ENCODE measurements around the gene MCEMP1. TPM values are rescaled to one million over a fixed set of nuclear protein-coding genes. Genes with fewer than 3 reads are reported as not detected.

Gene MCEMP1
- polyA plus RNA-seq, 3 donors, result 79.4 to 122 (median 104) TPM

DNA sequence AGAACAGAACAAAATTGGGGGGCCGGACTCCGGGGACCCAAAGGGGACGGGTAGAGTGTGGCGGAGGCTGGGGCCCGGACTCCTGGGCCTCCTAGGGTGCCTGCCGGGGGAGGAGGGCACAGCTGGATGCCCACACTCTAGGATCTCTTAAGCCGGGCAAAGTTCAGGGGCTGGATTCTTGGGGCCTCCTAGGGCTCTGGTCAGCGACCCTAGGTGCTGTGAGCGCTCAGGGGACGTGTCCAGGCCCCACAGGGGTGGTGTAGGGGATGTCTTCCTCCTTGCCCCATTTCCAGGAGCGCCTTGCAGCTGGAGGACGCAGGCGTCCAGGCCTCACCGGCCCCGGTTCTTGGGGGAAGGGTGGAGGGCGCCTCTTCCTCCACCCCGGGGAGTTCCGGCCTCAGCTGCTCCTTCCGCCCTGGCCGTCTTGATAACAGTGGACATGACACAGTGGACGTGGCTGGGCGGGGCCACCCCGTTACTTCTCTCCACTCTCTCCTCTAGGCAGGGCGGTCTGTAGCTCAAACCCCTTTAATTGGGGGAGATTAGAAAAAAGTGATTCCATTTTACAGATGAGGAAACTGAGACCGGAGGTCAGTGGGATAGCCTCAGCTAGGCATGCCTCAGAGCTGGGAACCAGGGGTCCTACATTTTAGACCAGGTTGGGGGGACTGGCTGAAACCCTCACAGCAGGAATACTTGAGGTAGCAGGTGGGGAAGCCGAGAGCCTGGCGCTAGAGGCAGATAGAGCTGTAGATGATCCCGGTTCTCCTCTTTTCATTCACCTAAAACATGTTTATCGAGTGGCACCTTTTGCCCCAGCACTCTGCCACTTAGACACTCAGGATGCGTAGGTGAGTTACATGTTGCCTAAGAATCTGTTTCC lies 39.3 kb upstream of the MCEMP1 start:
- TF ChIP-seq, protein P1, sequence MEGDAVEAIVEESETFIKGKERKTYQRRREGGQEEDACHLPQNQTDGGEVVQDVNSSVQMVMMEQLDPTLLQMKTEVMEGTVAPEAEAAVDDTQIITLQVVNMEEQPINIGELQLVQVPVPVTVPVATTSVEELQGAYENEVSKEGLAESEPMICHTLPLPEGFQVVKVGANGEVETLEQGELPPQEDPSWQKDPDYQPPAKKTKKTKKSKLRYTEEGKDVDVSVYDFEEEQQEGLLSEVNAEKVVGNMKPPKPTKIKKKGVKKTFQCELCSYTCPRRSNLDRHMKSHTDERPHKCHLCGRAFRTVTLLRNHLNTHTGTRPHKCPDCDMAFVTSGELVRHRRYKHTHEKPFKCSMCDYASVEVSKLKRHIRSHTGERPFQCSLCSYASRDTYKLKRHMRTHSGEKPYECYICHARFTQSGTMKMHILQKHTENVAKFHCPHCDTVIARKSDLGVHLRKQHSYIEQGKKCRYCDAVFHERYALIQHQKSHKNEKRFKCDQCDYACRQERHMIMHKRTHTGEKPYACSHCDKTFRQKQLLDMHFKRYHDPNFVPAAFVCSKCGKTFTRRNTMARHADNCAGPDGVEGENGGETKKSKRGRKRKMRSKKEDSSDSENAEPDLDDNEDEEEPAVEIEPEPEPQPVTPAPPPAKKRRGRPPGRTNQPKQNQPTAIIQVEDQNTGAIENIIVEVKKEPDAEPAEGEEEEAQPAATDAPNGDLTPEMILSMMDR (IDR thresholded peaks at IDR 0.05), result no peak
- H3K4me1 Mint-ChIP-seq, result peaks cover 46% of the 10 kb centered on the region
- H3K4me3 Mint-ChIP-seq, result peak overlapping the region; percentile 89 to 92
- peaks cover 35 to 49% of the 10 kb centered on the region in 2 donors for H3K36me3 Mint-ChIP-seq
- Histone ChIP-seq H3K4me1 (ENCODE audit: control insufficient read depth in 1 of 2, insufficient read depth in 2 of 2, low read length in 2 of 2) (peaks cover 34 to 49% of the 10 kb centered on the region in 2 donors), H3K27me3 (ENCODE audit: control insufficient read depth in 2 of 2, insufficient read depth in 2 of 2, low read length in 2 of 2) (no peaks in the 10 kb centered on the region), H2AFZ (ENCODE audit: insufficient read depth, low read depth, low read length, poor library complexity, severe bottlenecking) (no peak overlapping the region), H3K9me3 (replicated peaks in 1 of 2; ENCODE audit: control insufficient read depth in 1 of 2, insufficient read depth in 1 of 2, low read length in 2 of 2) (no peaks in the 10 kb centered on the region), H3K27ac (ENCODE audit: low read depth in 1 of 2, low read length in 2 of 2) (peak overlapping the region; percentile 96 to 100), H4K20me1 (ENCODE audit: insufficient read depth, low read length) (peaks cover 50% of the 10 kb centered on the region), H3K4me3 (replicated peaks in 1 of 3; ENCODE audit: low read depth in 2 of 3, low read length in 3 of 3) (peak overlapping the region; percentile 56 to 99 (median 90)), H3K79me2 (ENCODE audit: insufficient read depth, low read length) (peaks cover 65% of the 10 kb centered on the region), H3K36me3 (replicated peaks in 1 of 2; ENCODE audit: control insufficient read depth in 1 of 2, insufficient read depth in 2 of 2, low read length in 2 of 2) (peaks cover 40 to 45% of the 10 kb centered on the region in 2 donors), H3K4me2 (replicated peaks; ENCODE audit: extremely low read depth, low read length, poor library complexity, severe bottlenecking) (peak overlapping the region; percentile 88), H3K9ac (ENCODE audit: insufficient read depth, low read length, poor library complexity, severe bottlenecking) (peak overlapping the region; percentile 99)
- peak; percentile 82 to 91 (median 88) for DNase-seq
- intact Hi-C loops (cut with micrococcal nuclease), result loop anchor here (5.0 to 10.0 kb wide), 3 partner anchors 40 to 267 kb away; partner anchors contain the start of genes MAP2K7 (in 1 of the 2), MCEMP1 (in 1 of the 2) and TRAPPC5 (in 1 of the 2)
- H3K27ac Mint-ChIP-seq, result peak overlapping the region; percentile 94 to 98 (median 95)
- H3K27me3 Mint-ChIP-seq (ENCODE audit: low read depth in 3 of 3), result peaks cover 0 to 3% (median 2%) of the 10 kb centered on the region in 3 donors
- H3K9me3 Mint-ChIP-seq, result peaks cover 0 to 2% (median 0%) of the 10 kb centered on the region in 7 donors
- 8% methylated on average over 13 of the region's 30 CpGs for WGBS (ENCODE audit: insufficient coverage)

DNA sequence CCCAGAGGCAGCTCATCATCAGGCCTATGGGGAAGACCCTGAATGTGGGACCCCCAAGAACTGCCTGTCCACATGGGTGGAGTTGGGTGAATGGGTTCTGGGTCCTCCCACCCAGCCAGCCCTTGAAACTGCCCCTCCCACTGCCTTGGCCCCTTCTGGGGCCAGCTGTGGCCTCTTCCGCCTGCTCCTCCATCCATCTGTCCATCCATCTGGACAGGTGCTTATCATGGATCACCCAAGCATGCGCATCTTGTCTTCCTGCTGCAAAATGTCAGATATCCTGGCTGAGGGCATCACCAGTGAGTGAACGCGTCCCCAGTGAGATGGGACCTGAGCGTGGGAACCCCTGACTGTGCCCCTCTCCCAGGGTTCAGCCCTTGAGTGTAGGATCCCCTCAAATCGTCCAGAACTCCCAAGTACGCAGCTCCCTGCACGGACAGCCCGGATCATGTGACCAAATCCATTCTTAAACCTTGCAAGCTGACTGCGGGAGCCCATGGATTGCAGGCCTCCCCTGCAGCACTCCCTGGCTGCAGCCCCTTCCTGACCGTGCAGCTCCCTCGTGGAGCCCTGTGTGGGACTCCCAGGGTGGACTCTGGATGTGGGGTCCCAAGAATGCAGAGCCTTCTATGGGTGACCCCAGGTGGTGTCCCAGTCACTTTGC lies 38.0 kb upstream of the MCEMP1 start:
- TF ChIP-seq, protein P1 (IDR thresholded peaks at IDR 0.05), result no peak
- Mint-ChIP-seq H3K27me3 (ENCODE audit: low read depth in 3 of 3) (peaks cover 0 to 3% (median 2%) of the 10 kb centered on the region in 3 donors), H3K4me1 (peaks cover 54% of the 10 kb centered on the region), H3K27ac (peak overlapping the region in 5 of 7 donors; percentile 13 to 95 (median 56)), H3K9me3 (peaks cover 0 to 2% (median 0%) of the 10 kb centered on the region in 7 donors), H3K36me3 (peaks cover 35 to 53% of the 10 kb centered on the region in 2 donors), H3K4me3 (peak overlapping the region in 1 of 2 donors; percentile 32)
- H3K4me3 ChIP-seq (replicated peaks in 1 of 3; ENCODE audit: low read depth in 2 of 3, low read length in 3 of 3), result peak overlapping the region in 1 of 3 experiments; percentile 90
- no peaks in the 10 kb centered on the region for H3K27me3 ChIP-seq (ENCODE audit: control insufficient read depth in 2 of 2, insufficient read depth in 2 of 2, low read length in 2 of 2)
- DNase-seq, result no peak
- H3K4me2 ChIP-seq (replicated peaks; ENCODE audit: extremely low read depth, low read length, poor library complexity, severe bottlenecking), result peak overlapping the region; percentile 88
- peak overlapping the region; percentile 96 to 100 for H3K27ac ChIP-seq (ENCODE audit: low read depth in 1 of 2, low read length in 2 of 2)
- peaks cover 63% of the 10 kb centered on the region for H4K20me1 ChIP-seq (ENCODE audit: insufficient read depth, low read length)
- no peaks in the 10 kb centered on the region for H3K9me3 ChIP-seq (replicated peaks in 1 of 2; ENCODE audit: control insufficient read depth in 1 of 2, insufficient read depth in 1 of 2, low read length in 2 of 2)
- peaks cover 41 to 48% of the 10 kb centered on the region in 2 donors for H3K36me3 ChIP-seq (replicated peaks in 1 of 2; ENCODE audit: control insufficient read depth in 1 of 2, insufficient read depth in 2 of 2, low read length in 2 of 2)
- peaks cover 77% of the 10 kb centered on the region for H3K79me2 ChIP-seq (ENCODE audit: insufficient read depth, low read length)
- peaks cover 46 to 63% of the 10 kb centered on the region in 2 donors for H3K4me1 ChIP-seq (ENCODE audit: control insufficient read depth in 1 of 2, insufficient read depth in 2 of 2, low read length in 2 of 2)
- H2AFZ ChIP-seq (ENCODE audit: insufficient read depth, low read depth, low read length, poor library complexity, severe bottlenecking), result no peak overlapping the region
- 93% methylated on average over 12 of the region's 12 CpGs for WGBS (ENCODE audit: insufficient coverage)
- intact Hi-C loops (cut with micrococcal nuclease), result loop anchor here (5.0 to 10.0 kb wide), 3 partner anchors 38 to 266 kb away; partner anchors contain the start of genes MAP2K7 (in 1 of the 2), MCEMP1 (in 1 of the 2) and TRAPPC5 (in 1 of the 2)
- no peak overlapping the region for H3K9ac ChIP-seq (ENCODE audit: insufficient read depth, low read length, poor library complexity, severe bottlenecking)
